ENCODE results near the gene STEAP1.

The STEAP1 gene

DNA sequence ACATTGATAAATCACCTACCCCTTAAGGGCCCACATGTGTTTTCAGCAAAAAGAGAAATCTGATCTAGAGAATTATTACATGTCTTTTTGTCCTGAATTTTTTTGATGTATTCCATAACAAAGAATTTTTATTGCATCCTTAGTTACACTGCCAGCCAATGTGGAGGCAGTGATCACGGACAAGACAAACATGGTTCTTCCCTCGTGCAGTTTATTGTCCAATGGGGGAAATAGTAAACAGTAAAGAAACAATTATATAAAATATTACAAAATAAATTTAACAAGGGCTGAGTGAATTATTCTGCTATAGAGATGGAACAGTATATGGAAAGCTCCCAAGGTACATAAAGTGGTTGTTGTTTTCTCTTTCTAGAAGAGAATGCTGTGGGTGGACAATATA is 59.3 kb downstream of the STEAP1 start:
- FAIRE-seq: no peak

All from TTC549 (cell line).